Central memory CD8-positive, alpha-beta T cell (primary cell): ENCODE data around the gene MORN4.
A peak's percentile ranks its signal among the peaks of the same experiment; 100 is the strongest.
"Not testable (repeated sequence)": the region's sequence is repeated elsewhere in the genome, so short reads cannot be mapped to it uniquely, and the experiment has no call there.

Source experiments
- ATAC-seq: fragments of 150-1000 bp; cut with Tn5 transposase; replicated peaks from 2 replicates; pipeline ENCODE4 v1.10.0; 2022; ENCODE audit warnings: mild to moderate bottlenecking, moderate FRiP score, moderate number of reproducible peaks; ENCODE audit not compliant: poor library complexity, severe bottlenecking; ENCODE audit errors: extremely low read depth
- DNase-seq, 2 donors: peaks; one replicate each; pipeline ENCODE4 v3.0.0; 2021; ENCODE audit warnings: low spot score in 2 of 2
- H3K27ac Mint-ChIP-seq: one replicate; pipeline ENCODE4 v1.8.0; 2022; ENCODE audit warnings: low read depth, mild to moderate bottlenecking, moderate library complexity, mixed read lengths
- H3K27me3 Mint-ChIP-seq: one replicate; pipeline ENCODE4 v1.8.0; 2022; ENCODE audit warnings: mixed read lengths
- H3K36me3 Mint-ChIP-seq: one replicate; pipeline ENCODE4 v1.8.0; 2022; ENCODE audit warnings: mild to moderate bottlenecking, moderate library complexity, mixed read lengths; ENCODE audit not compliant: insufficient read depth
- H3K4me1 Mint-ChIP-seq: one replicate; pipeline ENCODE4 v1.8.0; 2022; ENCODE audit warnings: mixed read lengths
- H3K4me3 Mint-ChIP-seq: one replicate; pipeline ENCODE4 v1.8.0; 2022; ENCODE audit warnings: mild to moderate bottlenecking, moderate library complexity, mixed read lengths
- H3K9me3 Mint-ChIP-seq: one replicate; pipeline ENCODE4 v1.8.0; 2022; ENCODE audit warnings: mixed read lengths

Gene MORN4

DNA sequence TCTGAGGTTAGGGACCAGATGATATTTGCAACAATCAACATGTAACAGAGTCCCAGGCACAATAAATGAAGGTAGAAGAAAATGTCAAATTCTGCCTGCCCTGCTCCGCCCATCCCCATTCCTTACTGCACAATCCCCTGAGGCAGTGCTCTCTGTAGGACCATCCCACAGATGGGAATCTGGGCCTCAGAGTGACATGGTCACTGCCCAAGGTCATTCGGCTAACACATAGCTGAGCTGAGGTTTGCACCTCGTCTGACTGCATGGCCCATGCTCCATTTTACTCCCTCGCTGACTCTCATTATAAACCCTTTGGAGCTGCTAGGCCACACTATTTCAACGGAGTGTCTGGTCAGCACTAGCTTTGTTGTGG lies 47.9 kb downstream of the MORN4 start:
- peaks cover 3% of the 10 kb centered on the region for H3K36me3 Mint-ChIP-seq
- H3K9me3 Mint-ChIP-seq = no peaks in the 10 kb centered on the region
- no peak overlapping the region for H3K27ac Mint-ChIP-seq
- ATAC-seq (no peak), DNase-seq (no peak)
- H3K4me3 Mint-ChIP-seq = no peak overlapping the region
- H3K4me1 Mint-ChIP-seq = peaks cover 6% of the 10 kb centered on the region
- no peaks in the 10 kb centered on the region for H3K27me3 Mint-ChIP-seq

DNA sequence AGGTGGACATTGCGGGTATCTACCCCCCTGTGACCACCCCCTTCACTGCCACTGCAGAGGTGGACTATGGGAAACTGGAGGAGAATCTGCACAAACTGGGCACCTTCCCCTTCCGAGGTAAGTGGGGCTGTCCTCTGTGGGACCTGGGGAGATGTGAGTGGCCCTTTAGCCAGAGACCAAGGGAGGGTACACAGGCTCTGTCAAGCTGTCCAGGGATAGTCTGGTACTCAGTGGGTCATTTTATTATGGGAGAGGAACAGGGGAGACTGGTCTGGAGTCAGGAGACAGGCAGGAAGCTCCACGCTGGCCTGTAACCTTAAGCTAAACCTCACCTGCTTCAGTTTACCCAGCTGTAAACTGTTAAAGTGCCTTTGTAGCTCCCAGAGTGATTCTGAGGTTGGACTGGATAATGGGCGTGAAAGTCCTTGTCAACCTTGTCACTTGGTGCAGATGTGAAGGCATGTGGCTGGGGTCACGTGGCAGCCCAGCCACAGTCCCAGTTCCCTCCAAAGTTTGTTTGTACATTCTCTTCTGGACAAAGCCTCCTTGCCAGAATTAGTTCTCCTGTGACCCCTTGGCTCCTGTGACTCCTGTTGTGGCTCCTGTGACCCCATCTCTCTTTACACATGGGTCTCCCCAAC lies 48.4 kb downstream of the MORN4 start:
- Mint-ChIP-seq H3K27me3 (no peaks in the 10 kb centered on the region), H3K9me3 (no peaks in the 10 kb centered on the region), H3K4me3 (no peak overlapping the region), H3K36me3 (peaks cover 3% of the 10 kb centered on the region), H3K4me1 (peaks cover 6% of the 10 kb centered on the region), H3K27ac (no peak overlapping the region)
- no peak for DNase-seq
- no peak for ATAC-seq

DNA sequence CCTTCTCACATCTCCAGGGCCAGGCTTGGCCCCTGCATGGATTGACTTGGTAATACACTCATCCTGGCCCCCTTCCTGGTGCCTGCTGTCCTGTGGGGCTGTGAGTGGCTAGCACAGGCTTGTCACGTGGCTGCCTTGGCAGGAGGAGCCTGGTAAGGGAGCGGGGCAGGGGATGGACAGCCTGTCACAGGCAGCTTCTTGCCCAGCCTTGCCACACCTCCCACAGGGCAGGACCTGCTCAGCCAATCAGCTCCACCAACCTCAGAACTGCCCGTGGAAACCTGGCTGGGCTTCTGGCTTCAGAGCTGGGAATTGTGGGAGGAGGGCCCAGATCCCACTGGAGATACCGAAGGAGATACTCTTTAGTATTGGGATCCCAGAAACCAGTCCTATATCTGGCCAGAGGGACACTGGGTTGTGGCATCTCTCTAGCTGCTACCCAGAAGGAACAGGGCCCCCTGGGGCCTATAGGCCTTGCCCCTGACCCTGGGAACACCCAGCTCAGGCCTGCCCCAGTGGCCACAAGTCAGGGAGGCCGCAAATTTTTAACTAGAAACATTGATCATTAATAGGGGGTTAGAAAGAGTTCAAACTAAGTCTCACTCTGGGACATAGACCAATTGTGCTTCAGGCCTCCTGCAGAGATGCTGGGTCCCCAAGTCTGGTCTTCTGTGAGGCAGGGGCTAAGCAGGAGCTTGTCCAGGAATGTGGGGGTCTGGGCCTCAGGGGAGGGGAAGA lies 49.1 kb downstream of the MORN4 start, which contains the start of gene HOGA1:
HOGA1 (plus strand) TSS at position 330 of the 738 bp plus-strand sequence; CDS start at position 645, 315 bp downstream.
- no peak for DNase-seq
- Mint-ChIP-seq H3K27ac (no peak within 1 kb of the TSS), H3K27me3 (no peaks in the 10 kb centered on the region)

DNA sequence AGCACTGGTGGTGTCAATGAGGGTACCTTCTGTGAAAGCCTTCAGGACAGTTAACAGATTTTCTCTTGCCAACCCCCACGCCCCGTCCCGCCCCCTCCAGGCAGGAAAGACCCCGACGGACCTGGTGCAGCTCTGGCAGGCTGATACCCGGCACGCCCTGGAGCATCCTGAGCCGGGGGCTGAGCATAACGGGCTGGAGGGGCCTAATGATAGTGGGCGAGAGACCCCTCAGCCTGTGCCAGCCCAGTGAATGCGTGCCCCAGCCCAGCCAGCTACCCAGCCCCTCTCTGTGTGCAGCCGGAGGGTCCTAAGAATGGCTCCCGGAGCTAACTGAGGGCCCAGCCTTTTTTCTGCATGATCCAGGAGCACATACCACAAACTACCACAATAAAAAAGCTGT lies 49.8 kb downstream of the MORN4 start:
- Mint-ChIP-seq H3K9me3 (no peaks in the 10 kb centered on the region), H3K36me3 (no peaks in the 10 kb centered on the region), H3K4me3 (no peak overlapping the region), H3K27me3 (no peaks in the 10 kb centered on the region), H3K4me1 (peaks cover 6% of the 10 kb centered on the region), H3K27ac (no peak overlapping the region)
- ATAC-seq = no peak
- no peak for DNase-seq

More for the DNA sequence above, 49.1 kb downstream of the MORN4 start, which contains the start of gene HOGA1:
- Mint-ChIP-seq H3K36me3 (peaks cover 2% of the 10 kb centered on the region), H3K4me3 (no peak within 1 kb of the TSS), H3K4me1 (peaks cover 6% of the 10 kb centered on the region), H3K9me3 (no peaks in the 10 kb centered on the region)
- no peak for ATAC-seq

DNA sequence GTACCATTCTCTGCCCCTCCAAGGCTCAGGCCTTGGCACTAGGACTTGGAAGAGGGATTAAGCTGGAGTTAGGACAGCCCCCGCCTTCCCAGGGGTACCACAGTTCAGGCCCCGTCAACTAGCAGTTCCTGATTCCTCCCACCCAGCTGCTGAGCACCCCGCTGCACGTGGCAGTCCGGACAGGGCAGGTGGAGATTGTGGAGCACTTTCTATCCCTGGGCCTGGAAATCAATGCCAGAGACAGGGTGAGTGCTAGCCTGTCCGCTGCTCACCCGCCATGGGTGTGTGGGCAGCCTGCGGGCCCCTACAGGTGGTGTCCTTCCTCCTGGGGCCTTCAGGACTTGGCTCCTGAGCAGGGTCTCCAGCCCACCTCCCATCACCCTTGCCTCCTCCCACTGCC lies 51.1 kb downstream of the MORN4 start:
- ATAC-seq (no peak), DNase-seq (no peak)
- H3K27ac Mint-ChIP-seq = no peak overlapping the region
- H3K36me3 Mint-ChIP-seq = no peaks in the 10 kb centered on the region
- H3K4me1 Mint-ChIP-seq = peaks cover 6% of the 10 kb centered on the region
- no peaks in the 10 kb centered on the region for H3K27me3 Mint-ChIP-seq
- H3K9me3 Mint-ChIP-seq = no peaks in the 10 kb centered on the region
- H3K4me3 Mint-ChIP-seq = no peak overlapping the region

DNA sequence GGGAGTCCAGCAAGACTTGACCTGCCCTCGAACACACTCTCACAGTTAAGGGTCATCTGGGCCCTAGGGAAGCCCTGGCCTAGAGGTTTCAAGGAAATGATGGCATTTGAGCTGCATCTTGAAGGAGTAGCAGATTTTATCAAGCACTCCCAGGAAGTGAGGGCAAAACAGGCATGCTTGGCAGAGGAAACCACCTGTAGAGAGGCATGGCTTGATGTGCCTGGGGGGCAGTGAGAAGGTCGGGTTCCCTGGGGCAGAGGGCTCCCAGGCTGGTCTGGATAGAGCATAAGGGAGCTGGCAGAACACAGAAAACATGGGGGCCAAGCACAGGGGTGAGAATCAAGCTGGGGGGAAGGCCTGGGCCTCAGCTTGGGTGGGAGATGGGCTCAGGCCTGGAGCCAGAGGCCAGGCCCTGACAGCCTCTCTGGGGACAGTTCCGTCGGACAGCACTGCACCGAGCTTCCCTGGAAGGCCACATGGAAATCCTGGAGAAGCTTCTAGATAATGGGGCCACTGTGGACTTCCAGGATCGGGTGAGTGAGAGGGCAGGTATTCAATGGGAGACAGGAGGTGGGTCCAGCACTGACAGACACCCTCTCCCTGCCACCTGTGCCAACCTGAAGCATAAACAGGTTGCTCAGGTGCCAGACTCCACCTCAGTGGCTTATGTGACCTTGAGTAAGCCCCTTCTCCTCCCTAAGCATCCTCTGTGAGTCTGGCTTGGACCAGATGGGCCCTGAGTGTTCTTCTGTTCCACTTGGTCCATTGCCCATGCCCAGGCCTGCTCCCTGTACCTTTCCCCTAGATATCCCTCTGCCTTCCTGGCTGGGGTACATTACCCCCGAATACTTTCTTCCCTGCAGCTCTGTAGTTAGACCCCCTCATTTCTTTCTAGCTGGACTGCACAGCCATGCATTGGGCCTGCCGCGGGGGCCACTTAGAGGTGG lies 52.6 kb downstream of the MORN4 start:
- no peak overlapping the region for H3K27ac Mint-ChIP-seq
- no peaks in the 10 kb centered on the region for H3K9me3 Mint-ChIP-seq
- ATAC-seq (no peak), DNase-seq (no peak)
- no peak overlapping the region for H3K4me3 Mint-ChIP-seq
- H3K27me3 Mint-ChIP-seq = no peaks in the 10 kb centered on the region
- no peaks in the 10 kb centered on the region for H3K36me3 Mint-ChIP-seq
- peaks cover 6% of the 10 kb centered on the region for H3K4me1 Mint-ChIP-seq

DNA sequence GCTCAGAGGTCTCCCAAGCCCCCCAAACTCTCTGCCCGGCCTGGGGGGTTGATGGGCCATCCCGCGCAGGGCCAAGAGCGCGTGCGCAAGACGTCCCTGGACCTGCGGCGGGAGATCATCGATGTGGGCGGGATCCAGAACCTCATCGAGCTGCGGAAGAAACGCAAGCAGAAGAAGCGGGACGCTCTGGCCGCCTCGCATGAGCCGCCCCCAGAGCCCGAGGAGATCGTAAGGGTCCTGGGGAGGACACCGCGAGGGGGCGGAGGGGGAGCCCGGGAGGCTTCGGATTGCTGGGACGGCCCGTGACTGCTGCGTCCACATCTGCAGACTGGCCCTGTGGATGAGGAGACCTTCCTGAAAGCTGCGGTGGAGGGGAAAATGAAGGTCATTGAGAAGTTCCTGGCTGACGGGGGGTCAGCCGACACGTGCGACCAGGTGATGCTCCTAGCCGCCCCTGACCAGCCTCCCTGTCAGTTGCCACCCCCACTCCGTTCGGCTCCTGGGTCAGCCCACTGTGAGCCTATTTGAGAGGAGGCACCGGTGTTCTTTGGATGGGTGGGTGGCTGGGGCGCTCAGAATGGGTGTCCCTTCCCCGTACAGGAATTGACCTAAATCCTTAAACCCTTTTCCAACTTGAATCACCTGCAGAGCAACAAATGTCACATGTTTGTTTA lies 55.0 kb downstream of the MORN4 start:
- H3K4me1 Mint-ChIP-seq = peaks cover 6% of the 10 kb centered on the region

DNA sequence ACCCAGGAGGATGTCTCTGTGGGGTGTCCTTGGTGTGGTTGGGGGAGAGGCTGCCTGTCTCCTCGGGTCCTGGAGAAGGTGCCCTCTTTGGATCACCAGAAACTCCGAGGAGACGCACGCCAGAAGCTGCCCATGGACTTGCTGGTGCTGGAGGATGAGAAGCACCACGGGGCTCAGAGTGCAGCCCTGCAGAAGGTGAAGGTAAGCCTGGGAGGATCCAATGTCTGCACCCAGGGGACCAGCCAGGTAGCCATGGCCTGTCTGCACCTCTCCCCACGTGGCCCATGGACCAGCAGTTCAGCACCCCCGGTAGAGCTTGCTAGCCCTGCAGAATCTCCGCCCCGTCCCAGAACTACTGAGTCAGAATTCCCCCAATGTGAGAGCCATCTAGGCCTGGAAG lies 55.6 kb downstream of the MORN4 start:
- Mint-ChIP-seq H3K27ac (no peak overlapping the region), H3K4me3 (no peak overlapping the region), H3K36me3 (no peaks in the 10 kb centered on the region), H3K27me3 (no peaks in the 10 kb centered on the region), H3K9me3 (no peaks in the 10 kb centered on the region), H3K4me1 (peaks cover 6% of the 10 kb centered on the region)
- DNase-seq (no peak), ATAC-seq (no peak)

More for the DNA sequence above, 55.0 kb downstream of the MORN4 start:
- DNase-seq (no peak), ATAC-seq (no peak)
- H3K9me3 Mint-ChIP-seq = no peaks in the 10 kb centered on the region
- H3K4me3 Mint-ChIP-seq = no peak overlapping the region
- H3K36me3 Mint-ChIP-seq = no peaks in the 10 kb centered on the region
- no peaks in the 10 kb centered on the region for H3K27me3 Mint-ChIP-seq
- no peak overlapping the region for H3K27ac Mint-ChIP-seq

DNA sequence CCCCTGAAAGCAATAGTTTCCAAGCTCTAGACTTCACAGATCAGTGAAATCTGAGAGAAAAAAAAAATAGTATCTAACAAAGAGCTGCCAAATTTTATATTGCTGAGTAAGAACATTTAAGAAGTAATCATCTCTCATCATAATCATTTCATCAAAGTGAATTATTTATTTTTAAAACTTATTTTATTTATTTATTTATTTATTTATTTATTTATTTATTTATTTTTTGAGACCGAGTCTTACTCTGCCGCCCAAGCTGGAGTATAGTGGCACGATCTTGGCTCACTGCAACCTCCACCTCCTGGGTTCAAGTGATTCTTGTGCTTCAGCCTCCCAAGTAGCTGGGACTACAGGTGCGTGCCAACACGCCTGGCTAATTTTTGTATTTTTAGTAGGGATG lies 56.8 kb downstream of the MORN4 start:
- not testable (repeated sequence) for H3K27me3 Mint-ChIP-seq, H3K36me3 Mint-ChIP-seq, ATAC-seq, H3K4me3 Mint-ChIP-seq, DNase-seq, H3K4me1 Mint-ChIP-seq, H3K27ac Mint-ChIP-seq, H3K9me3 Mint-ChIP-seq

DNA sequence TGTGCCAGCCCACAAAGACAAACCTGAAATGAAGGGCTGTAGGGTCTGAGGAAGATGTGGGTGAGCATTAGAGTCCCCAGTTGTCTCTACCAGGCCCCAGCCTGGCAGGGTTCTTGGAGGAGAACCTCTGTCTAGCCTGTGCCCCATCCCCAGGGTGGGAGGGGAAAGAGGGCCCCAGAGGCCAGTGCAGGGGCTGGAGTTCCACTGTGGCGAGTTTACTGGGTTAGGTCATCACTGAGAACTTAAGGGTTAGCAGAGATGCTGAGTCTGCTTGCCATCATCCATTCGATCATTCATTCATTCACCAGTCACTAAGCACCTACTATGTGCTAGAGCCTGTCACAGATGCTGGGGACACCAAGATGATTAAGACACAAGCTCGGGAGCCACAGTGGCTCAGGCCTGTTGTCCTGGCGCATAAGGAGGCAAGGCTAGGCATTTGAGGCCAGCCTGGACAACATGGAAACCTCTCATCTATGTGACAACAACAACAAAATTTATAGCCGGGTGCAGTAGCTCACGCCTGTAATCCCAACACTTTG lies 58.1 kb downstream of the MORN4 start:
- ATAC-seq (no peak), DNase-seq (no peak)
- Mint-ChIP-seq H3K27ac (no peak overlapping the region), H3K4me3 (no peak overlapping the region), H3K36me3 (no peaks in the 10 kb centered on the region), H3K27me3 (no peaks in the 10 kb centered on the region), H3K9me3 (no peaks in the 10 kb centered on the region), H3K4me1 (peaks cover 1% of the 10 kb centered on the region)

DNA sequence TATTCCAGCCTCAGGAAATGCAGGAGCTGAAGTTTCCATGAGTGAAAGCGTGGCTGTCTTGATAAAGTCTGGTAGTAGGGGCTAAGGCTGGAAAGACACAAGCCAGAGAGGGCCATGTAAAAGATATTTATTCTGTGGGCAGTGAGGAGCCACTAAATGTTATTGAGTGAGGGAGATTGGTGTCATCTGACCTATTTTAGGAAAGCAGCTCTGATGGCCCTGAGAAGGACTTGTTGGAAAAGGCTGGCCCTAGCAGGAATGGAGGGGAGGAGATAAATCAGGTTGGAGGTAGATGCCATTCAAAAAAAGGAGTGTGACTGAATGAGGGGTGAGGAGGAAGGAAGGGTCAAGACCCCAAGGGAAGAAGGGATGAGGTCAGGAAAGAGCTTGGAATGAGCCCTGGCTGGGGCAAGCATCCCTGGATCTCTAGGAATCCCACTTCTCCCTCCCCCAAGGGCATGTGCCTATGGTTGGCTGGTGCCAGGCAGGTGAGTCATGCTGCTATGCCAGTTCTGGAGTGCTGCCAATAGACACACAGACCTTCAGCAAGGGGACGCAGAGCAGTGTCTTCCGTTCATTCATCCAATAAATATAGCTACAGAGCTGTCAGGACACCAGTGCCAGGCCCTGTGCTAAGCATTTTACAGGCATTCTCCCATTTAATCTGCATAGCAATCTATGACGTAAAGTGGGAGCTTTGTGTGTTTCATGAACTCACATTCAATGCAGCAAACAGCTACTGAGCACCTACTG lies 58.8 kb downstream of the MORN4 start:
- Mint-ChIP-seq H3K4me3 (no peak overlapping the region), H3K36me3 (no peaks in the 10 kb centered on the region), H3K27ac (no peak overlapping the region), H3K4me1 (no peaks in the 10 kb centered on the region), H3K27me3 (no peaks in the 10 kb centered on the region), H3K9me3 (no peaks in the 10 kb centered on the region)
- ATAC-seq (peak; percentile 32), DNase-seq (no peak)
